ENCODE data around the gene FCN1.
"Not testable (repeated sequence)": the region's sequence is repeated elsewhere in the genome, so short reads cannot be mapped to it uniquely, and the experiment has no call there.

The FCN1 gene

DNA sequence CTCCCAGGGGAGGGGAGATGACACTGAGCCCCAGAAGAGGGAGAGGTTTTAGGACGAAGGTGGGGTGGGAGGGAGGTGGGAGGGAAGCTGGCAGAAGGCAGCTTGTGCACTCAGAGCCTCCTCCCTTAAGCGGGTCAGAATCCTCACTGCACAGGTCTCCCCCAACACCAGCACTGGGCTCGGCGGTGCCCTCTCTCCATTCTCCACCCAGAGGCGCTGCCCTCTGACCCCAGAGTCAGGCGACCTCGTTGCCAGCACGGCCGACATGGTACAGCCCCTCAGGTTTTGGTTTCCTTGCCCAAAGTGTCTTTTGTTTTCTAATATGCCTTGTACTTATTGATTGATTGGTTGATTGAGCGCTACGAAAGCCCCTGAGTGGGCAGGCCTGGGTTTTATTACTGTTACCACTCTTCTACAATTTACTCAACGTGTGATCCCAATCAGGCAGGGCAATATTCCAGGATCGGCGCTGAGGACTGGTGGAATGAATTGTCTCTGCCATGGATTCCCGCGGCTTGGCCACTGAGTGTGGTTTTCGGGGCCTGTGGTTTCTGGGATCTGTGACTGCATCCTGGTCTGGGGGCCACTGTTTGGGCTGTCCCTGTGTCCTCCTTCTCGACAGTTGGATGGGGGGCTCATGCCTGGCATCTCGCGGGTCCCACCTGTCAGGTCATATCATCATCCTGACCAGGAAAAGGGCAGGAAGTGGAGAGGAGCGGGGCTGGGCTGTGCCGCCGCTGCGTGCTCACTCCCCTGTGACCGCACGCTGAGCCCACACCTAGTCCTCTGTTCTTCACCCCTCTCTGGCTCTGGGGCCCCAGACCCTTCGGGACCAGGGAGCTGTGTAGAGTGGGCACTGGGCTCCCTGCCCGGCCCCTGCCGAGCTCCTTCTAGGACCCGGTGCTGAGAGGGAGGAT lies 46.7 kb downstream of the FCN1 start:
- DNase-seq, result no peak

DNA sequence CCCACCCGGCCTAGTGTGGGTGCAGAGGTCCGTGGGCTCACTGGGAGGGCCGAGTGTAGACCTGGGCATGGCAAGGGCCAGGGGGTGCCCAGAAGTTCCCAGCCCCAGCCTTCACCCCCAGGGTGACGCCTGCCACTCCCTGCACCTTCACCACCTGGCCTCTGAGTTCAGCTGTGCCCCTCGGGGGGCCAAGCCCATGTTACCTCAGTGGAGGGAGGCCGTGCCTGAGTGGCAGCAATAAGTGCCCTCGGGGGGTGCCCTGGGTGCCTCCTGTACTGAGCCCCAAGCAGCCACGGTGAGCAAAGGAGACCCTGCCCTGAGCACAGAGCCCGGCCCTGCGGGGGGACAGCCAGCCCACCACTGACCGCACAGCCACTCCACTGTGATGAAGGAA lies 47.4 kb downstream of the FCN1 start:
- no peak for DNase-seq

DNA sequence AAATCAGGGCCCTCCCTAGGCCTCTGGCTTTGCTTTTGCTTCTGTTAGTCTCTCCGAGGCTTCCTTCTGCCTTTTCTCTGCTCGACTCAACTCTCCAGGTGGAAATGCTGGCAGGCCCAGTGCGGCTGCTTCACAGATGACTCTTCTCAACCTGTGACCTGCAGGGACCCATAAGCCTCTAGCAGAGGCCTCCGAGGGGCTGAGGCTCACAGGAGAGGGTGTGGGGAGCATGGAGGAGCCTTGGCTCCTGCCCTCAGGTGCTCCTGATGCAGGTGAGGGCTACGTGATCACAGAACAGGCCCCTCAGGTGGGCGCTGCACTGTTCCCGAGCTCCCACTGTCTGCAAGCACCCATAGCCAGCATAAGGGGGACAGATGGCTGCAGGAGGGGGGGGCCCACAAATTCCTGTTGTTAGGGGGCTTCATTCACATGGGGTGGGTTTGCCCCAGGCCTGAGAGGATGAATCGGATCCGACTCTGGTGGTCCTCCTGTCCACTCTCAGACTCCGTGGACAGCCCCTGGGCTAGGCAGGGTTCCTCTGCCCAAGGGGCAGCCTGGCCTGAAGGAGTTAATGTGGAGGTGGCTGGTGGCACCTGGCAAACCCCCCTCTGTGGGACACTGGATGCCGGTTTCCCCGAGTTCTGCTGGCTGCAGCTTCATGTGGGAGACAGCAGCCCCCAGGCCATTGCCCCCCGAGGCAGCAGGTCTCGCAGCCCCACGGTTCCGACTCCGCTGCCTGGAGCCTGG lies 48.0 kb downstream of the FCN1 start:
- DNase-seq, result no peak

DNA sequence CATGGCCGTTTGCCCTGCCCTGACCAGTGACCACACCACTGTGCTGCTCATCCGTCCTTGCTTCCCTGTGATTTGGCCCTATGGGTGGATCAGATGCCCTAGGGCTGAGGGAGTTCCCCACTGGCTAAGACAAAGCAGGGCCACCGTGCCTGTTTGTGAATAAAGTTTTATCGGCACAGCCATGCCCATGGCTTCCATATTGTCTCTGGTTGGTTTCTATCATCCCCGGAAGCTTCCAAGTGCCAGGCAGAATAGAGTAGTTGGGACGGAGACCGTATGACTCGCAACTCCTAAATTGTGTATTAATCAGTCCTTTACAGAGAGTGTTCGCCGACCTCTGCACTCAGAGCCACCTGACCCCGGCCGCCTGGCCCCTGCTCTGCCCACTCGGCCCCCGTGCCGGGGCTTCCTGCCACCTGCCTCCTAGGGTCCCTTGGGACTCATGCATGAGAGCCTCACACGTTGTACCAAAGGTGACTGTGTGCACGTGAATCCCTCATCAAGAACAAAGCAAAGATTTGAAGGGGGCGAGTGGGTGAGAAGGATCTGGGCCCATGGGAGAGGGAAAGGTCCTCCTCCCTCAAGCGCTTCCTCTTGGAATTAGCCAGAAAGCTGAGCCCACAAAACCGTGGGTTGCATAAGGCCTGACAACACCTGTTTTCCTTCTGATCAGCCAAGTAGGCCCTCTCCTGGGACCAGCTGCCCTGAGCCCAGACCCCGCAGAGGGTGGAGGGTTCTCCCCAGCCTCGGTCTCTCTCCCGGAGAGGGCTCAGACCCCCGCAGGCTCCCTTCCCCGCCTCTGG lies 48.8 kb downstream of the FCN1 start:
- DNase-seq, result no peak

DNA sequence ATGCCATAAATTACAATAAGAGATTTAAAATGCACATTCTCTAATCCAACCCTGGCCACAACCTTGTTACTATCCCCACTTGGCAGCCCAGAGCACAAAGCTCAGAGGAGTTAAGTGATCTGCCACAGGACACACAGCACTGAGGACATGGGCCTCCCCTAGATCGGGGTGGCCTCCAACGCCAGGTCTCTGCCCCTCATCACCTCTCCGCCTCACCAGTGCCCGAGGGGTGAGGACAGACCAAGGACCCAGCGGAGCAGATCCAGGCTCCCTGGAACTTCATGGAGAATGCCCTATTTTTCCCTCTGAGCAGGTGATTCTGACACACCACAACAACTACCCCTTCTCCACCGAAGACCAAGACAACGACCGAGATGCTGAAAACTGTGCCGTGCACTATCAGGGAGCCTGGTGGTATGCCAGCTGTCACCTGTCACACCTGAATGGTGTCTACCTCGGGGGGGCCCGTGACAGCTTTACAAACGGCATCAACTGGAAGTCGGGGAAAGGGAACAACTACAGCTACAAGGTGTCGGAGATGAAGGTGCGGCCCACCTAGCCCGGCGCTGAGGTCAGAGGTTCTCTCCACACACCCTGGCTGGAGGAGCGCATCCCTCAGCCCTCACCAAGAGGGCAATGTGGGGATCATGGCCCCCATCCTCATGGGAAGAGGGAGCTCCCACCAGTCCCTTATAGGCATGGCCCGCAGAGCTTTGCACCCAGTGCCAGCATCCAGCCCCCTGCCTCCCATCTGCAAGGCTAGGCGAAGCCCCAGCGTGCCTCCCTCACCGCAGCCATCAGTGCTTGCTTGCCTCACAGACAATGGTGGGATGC lies 49.6 kb downstream of the FCN1 start:
- DNase-seq, result no peak

DNA sequence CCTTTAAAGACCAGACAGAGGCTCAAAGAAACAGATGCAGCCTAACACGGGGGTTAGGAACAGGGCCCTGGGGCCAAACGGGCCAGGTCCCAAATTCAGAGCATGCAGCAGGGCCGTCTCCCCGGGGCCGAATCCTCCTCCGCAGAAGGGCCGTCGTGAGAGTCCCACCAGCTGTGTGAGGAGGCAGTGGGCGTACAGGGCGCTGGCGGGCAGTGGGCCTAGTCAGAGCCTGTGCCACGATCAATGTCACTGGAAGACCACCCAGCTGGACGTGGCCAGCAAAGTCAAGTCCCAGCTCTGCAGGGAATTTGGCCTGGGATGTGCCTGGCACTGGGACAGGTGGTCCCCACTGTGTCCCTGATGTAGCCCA lies 52.9 kb downstream of the FCN1 start:
- no peak for DNase-seq

DNA sequence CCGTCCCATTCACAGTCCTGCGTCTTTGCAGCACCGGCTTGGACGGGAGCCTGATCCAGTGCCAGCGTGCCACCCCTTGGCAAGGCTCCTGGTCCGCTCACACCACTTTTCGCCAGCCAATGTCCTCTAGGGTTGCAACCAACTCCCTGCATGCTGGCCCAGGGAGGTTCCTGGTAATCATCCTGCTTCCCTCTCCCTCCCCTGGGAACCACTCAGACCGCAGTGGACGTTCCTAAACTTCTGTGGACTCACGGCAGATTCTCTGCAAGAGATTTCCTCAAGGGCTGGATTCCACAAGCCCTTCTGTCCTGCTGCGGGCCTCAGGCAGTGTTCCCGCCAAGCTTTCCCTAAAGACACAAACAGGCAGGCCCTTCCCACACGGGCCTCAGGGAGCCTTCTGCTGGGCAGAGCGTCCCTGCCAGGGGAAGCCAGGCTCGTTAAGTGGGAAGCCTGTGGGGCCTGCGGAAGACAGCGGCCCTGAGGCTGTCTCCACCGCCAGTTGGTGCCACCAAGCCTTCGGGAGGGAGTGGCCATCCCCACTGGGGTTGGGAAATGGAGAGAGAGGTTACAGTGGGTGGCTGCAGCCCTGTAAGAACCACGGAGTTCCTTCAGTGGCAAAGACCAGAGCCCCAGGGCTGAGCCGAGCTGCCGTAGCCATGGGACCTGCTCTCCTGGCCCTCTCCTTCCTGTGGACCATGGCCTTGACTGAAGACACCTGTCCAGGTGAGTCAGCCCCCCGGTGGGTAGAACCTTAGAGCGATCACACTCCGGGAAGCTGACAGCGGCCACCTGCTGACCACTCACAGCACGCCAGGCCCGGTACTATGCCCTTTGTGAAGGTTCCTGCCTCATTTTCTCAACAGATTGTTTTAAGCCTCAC lies 53.5 kb downstream of the FCN1 start:
- DNase-seq, result no peak

DNA sequence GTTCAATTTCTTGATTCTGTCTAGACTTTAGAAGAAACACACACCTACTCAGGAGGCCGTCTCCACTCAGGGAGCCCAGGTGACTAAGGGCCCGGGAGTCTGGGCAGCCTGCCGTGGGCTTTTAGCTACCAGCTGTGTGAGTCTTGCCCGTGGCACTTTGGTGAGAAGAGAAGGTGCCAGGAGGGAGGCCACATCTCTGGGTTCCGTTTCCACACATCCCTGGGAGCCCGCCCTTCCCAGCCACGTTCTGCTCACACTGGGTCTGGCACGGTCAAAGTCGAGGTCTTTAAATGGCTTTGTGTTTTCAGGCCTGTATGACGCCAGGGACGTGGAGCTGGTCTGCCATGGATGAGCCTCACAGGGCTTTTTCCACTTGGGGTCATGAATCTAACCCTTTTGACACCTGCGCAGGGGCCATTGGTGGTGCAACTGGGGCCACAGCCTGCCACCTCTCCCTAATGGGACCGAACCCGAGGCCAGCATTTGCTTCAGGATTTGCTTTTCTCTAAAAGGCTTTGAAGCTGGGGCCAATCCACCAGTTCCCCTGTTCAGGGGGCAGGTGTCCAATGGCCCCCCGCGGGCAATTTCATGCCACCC lies 54.3 kb downstream of the FCN1 start:
- DNase-seq, result no peak

DNA sequence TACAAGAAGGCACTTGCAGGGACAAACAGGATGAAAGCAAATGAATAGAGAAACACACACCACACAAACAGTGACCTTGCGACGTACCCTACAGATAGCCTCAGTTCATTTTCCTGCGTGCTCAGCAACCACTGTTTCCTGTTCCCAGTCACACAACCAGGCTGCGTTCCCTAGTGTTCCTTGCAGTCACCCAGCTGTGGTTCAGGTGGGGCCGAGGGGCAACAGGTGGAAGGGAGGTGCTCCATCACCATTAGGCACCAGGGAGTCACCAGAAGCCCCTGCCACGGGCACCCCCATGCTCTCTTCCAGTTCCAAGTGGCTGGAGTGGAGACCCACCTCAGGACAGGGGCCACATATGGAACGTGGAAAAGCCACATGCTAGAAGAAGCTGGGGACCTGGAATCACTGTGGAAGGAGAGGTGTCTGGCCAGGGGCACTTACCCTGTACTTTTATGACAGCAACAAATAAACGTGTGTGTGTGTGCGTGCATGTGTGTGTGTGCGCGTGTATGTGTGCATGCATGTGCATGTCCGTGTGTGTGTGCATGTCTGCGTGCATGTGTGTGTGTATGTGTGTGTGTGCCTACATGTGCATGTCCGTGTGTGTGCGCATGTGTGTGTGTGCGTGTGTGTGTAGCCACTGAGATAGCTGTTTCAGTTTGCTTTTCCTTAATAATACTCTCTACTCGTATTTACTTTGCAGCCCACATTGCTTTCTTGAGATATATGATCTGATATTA lies 55.9 kb downstream of the FCN1 start:
- no peak for DNase-seq

DNA sequence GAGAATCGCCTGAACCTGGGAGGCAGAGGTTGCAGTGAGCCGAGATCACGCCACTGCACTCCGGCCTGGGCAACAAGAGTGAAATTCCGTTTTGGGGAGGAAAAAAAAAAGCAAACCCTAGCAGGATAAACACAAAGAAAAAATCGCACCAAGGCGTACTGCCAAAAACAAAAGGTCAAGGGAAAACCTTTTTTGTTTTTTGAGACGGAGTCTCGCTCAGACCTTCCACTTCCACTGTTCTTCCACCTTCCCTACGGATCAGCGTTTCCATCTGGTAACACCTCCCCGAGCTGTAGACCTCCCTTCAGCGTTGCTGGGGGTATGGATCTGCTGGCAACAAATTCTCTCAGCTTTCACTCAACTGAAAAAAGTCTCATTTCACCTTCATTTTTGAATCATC lies 57.2 kb downstream of the FCN1 start:
- no peak for DNase-seq

DNA sequence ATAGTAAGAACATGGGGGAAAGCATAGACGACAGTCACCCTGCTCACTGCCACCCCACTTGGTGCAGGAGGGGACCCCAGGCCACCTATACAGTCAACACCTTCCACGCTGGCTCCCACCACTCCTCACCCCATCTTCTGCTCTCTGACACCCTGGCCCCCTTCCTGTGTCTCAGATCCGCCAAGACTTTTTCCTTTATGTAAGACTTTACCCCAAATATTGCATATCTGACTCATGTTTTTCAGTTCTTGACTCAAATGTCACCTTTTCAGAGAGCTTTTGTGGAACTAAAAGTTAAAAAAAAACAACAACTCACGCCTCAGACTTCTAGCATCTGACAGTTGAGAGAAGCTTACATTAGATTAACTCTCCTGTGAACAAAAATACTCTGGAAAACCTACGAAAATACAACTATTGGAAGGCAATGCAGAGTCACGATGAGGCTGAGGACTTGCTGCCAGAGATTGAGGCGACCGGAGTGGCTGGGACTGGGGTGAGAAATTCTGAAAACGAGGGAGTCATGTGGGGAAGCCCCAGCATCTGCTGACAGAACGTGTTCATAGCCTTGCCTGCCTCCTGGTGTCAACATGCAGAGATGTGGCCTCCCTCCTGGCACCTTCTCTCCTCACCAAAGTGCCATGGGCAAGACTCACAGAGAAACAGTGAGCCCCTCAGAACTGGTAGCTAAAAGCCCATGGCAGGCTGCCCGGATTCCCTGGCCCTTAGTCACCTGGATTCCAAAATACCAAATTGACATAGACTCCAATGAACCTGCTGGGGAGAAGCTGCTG lies 59.5 kb downstream of the FCN1 start:
- no peak for DNase-seq

DNA sequence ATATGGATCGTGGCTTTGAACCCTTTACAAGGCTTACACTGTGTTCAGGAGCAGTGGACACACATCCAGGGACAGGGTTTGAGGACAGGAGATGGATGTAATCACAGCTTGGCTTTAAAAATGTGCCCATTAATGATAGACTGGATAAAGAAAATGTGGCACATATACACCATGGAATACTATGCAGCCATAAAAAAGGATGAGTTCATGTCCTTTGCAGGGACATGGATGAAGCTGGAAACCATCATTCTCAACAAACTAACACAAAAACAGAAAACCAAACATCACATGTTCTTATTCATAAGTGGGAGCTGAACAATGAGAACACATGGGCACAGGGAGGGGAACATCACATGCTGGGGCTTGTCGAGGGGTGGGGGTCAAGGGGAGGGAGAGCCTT lies 60.3 kb downstream of the FCN1 start:
- not testable (repeated sequence) for DNase-seq

DNA sequence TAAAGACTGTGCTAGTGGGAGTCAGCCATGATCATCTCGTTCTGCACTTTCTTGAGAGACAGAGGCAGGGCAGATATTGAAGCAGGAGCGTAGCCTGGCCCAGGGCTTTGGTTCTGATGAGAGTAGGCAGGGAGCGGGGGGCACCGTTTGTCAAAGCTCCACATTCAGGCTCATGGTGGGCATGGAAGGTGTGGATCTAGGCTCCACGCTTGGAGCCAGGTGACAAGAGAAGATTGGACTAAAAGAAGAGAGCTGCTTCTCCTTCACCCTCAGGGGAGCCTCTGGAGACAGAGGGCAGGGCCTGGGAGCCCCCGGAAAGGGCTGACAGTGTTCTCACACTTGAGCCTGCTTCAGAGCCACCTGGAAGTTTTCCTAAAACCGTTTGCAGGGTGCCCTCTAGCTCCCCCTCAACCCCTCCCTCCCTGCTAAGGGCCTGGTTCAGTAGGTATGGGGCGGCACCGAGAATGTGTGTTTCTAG lies 61.8 kb downstream of the FCN1 start:
- no peak for DNase-seq

Measured in hematopoietic multipotent progenitor cell treated with erythropoietin and hydrocortisone succinate and interleukin-3 and kit ligand, for 4 days (in vitro differentiated cells).